ENCODE data around the gene SSBP3. TPM values are rescaled to one million over a fixed set of nuclear protein-coding genes. Genes with fewer than 3 reads are reported as not detected.

The SSBP3 gene
- total RNA-seq, 2 donors from 2014 or later, result 63.8 to 76.5 TPM

GRCh38 chr1:54402896-54403295 lies 3.3 kb downstream of the SSBP3 start:
- Histone ChIP-seq H3K9me3 (no peaks in the 10 kb centered on the region), H3K9ac (ENCODE audit: low read depth in 2 of 2, low read length in 2 of 2) (no peak overlapping the region), H3K27me3 (no peaks in the 10 kb centered on the region), H3K4me1 (peaks cover 6% of the 10 kb centered on the region), H3K27ac (no peak overlapping the region), H3K4me3 (no peak overlapping the region), H3K36me3 (peaks cover 9% of the 10 kb centered on the region)
- DNase-seq, result no peak
- TF ChIP-seq, protein P1, sequence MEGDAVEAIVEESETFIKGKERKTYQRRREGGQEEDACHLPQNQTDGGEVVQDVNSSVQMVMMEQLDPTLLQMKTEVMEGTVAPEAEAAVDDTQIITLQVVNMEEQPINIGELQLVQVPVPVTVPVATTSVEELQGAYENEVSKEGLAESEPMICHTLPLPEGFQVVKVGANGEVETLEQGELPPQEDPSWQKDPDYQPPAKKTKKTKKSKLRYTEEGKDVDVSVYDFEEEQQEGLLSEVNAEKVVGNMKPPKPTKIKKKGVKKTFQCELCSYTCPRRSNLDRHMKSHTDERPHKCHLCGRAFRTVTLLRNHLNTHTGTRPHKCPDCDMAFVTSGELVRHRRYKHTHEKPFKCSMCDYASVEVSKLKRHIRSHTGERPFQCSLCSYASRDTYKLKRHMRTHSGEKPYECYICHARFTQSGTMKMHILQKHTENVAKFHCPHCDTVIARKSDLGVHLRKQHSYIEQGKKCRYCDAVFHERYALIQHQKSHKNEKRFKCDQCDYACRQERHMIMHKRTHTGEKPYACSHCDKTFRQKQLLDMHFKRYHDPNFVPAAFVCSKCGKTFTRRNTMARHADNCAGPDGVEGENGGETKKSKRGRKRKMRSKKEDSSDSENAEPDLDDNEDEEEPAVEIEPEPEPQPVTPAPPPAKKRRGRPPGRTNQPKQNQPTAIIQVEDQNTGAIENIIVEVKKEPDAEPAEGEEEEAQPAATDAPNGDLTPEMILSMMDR (IDR thresholded peaks at IDR 0.05), result no peak
- intact Hi-C loops (cut with DNase I), result loop anchor here (5.0 to 10.0 kb wide), 2 partner anchors 281 to 328 kb away; no protein-coding TSS in a partner anchor

- DNase-seq, result no peak
- Histone ChIP-seq H3K27me3 (no peaks in the 10 kb centered on the region), H3K9me3 (no peaks in the 10 kb centered on the region), H3K36me3 (peaks cover 9% of the 10 kb centered on the region), H3K27ac (no peak overlapping the region), H3K9ac (ENCODE audit: low read depth in 2 of 2, low read length in 2 of 2) (no peak overlapping the region), H3K4me1 (peaks cover 4% of the 10 kb centered on the region), H3K4me3 (no peak overlapping the region)
- TF ChIP-seq, protein P1 (IDR thresholded peaks at IDR 0.05), result no peak
- intact Hi-C loops (cut with DNase I), result loop anchor here (5.0 to 10.0 kb wide), 2 partner anchors 279 to 327 kb away; no protein-coding TSS in a partner anchor
Measured at GRCh38 chr1:54401799-54402198, 4.4 kb downstream of the SSBP3 start.

- H3K9ac ChIP-seq (ENCODE audit: low read depth in 2 of 2, low read length in 2 of 2), result no peak overlapping the region
- H3K4me1 ChIP-seq, result peaks cover 4% of the 10 kb centered on the region
- H3K36me3 ChIP-seq, result peaks cover 9% of the 10 kb centered on the region
- TF ChIP-seq, protein P1 (IDR thresholded peaks at IDR 0.05), result no peak
- no peak overlapping the region for H3K27ac ChIP-seq
- no peak overlapping the region for H3K4me3 ChIP-seq
- H3K27me3 ChIP-seq, result no peaks in the 10 kb centered on the region
- intact Hi-C loops (cut with DNase I), result loop anchor here (5.0 to 10.0 kb wide), 2 partner anchors 278 to 326 kb away; no protein-coding TSS in a partner anchor
- no peak for DNase-seq
- no peaks in the 10 kb centered on the region for H3K9me3 ChIP-seq
Measured at GRCh38 chr1:54400329-54400728, 5.9 kb downstream of the SSBP3 start.

DNA sequence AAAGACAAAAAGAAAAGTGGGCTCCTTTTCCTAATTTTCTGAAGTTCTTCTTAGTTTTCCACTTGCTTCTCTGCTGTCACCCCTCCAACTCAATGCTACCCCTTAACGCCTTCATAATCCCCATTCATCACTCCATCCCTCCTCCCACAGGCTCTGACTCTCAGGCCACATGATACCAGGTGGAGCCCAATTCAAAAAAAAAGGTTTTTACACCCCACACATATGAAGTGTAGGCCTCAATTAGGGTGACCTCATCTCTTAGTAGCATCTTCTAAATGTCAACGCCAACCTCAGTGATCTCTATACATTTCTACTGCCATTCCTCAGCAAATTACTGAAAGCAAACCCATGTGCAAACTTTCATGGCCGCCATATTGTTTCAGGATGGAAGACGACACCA lies 6.4 kb downstream of the SSBP3 start:
- H3K36me3 ChIP-seq, result peaks cover 9% of the 10 kb centered on the region
- peaks cover 4% of the 10 kb centered on the region for H3K4me1 ChIP-seq
- no peak overlapping the region for H3K9ac ChIP-seq (ENCODE audit: low read depth in 2 of 2, low read length in 2 of 2)
- TF ChIP-seq, protein P1 (IDR thresholded peaks at IDR 0.05), result no peak
- H3K27ac ChIP-seq, result no peak overlapping the region
- no peaks in the 10 kb centered on the region for H3K9me3 ChIP-seq
- DNase-seq, result no peak
- intact Hi-C loops (cut with DNase I), result loop anchor here (5.0 to 10.0 kb wide), 3 partner anchors 205 to 325 kb away; no protein-coding TSS in a partner anchor
- no peaks in the 10 kb centered on the region for H3K27me3 ChIP-seq
- H3K4me3 ChIP-seq, result no peak overlapping the region

GRCh38 chr1:54398963-54399528 lies 7.1 kb downstream of the SSBP3 start:
- no peaks in the 10 kb centered on the region for H3K9me3 ChIP-seq
- no peak overlapping the region for H3K4me3 ChIP-seq
- no peaks in the 10 kb centered on the region for H3K27me3 ChIP-seq
- H3K36me3 ChIP-seq, result peaks cover 9% of the 10 kb centered on the region
- H3K27ac ChIP-seq, result no peak overlapping the region
- H3K4me1 ChIP-seq, result no peaks in the 10 kb centered on the region
- intact Hi-C loops (cut with DNase I), result loop anchor here (10.0 kb wide), 1 partner anchor 204 kb away; no protein-coding TSS in a partner anchor
- no peak for DNase-seq
- TF ChIP-seq, protein P1 (IDR thresholded peaks at IDR 0.05), result no peak
- no peak overlapping the region for H3K9ac ChIP-seq (ENCODE audit: low read depth in 2 of 2, low read length in 2 of 2)
